ENCODE data around the gene DNAH14. TPM values are rescaled to one million over a fixed set of nuclear protein-coding genes. Genes with fewer than 3 reads are reported as not detected.

The DNAH14 gene
- total RNA-seq (2022; extraction: Qiagen RNA extraction; ENCODE audit: low read depth) = 6.8 to 18.1 TPM (median 17.5 TPM) in 5 replicates

GRCh38 chr1:224929335-224930237 lies at the start of gene DNAH14:
DNAH14 (plus strand) TSS chr1:224929675; CDS start chr1:224952703, 23,028 bp downstream.

DNA sequence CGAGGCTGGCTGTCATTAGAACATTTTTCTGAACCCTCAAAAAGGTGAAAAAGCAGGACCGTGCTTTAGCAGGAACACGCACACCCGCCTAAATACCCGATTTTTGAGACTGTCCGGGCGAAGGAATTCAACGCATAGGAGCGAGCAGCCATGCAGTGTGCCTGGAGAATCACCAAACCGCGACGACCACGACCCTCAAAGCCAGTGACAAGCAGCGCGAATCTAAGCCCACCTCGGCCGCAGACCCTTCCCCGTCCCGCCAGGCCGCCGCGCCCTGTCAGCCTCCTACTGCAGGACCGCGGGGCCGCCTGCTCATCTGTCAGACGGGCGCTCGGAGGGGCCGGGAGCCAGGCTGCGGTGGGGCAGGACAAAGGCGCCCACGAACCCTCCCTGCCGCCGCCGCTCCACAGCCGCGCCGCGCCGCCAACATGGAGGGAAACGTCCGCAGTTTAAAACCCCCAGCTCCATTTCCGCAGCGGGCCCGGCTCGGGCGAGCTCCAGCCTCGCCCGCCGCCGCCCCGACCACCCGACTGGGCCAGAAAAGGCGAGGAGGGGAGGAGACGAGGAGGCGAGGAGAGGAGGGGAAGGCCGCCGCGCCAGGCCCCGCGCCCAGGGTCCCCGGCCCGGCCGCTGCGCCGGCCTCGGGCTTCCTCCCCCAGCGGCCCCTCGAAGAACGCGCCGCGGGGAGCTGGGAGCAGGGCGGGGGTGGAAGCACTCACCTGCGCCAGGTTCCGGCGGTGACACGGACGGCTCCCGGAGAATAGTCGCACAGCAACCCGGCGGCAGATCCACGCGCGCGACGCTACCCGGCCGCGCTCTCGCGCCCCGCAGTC lies 498.0 kb downstream of the DNAH14 start, which contains the start of gene LBR:
TSS of gene LBR (minus strand) at position 804 of the 833 bp plus-strand sequence. CDS start 3,963 bp downstream, outside the sequence.

Data from A549 treated with RU486 at 1 μM for 4 hours (cell line).